Keratinocyte (primary cell): ENCODE data around the gene TBC1D12.

ENCODE experiments used
- EZH2 ChIP-seq: IDR thresholded peaks from one replicate; pipeline ENCODE4 v1.6.1; 2012; ENCODE audit warnings: inconsistent platforms, mild to moderate bottlenecking, low read length, moderate library complexity
- TF ChIP-seq, protein P1 (sequence below), 3 experiments: IDR thresholded peaks in 1 of 3; conservative IDR thresholded peaks in 1 of 3; optimal IDR thresholded peaks in 1 of 3; 2 replicates in 2 of 3; 3 replicates in 1 of 3; pipeline versions ENCODE3 to v1.5.1; 2011; ENCODE audit warnings: low read length in 3 of 3, mild to moderate bottlenecking in 3 of 3, moderate library complexity in 2 of 3, control low read depth in 1 of 3, inconsistent platforms in 1 of 3; ENCODE audit not compliant: insufficient read depth in 2 of 3; ENCODE audit errors: extremely low read depth in 1 of 3

- TF ChIP-seq EZH2: no peak
- TF ChIP-seq, protein P1, sequence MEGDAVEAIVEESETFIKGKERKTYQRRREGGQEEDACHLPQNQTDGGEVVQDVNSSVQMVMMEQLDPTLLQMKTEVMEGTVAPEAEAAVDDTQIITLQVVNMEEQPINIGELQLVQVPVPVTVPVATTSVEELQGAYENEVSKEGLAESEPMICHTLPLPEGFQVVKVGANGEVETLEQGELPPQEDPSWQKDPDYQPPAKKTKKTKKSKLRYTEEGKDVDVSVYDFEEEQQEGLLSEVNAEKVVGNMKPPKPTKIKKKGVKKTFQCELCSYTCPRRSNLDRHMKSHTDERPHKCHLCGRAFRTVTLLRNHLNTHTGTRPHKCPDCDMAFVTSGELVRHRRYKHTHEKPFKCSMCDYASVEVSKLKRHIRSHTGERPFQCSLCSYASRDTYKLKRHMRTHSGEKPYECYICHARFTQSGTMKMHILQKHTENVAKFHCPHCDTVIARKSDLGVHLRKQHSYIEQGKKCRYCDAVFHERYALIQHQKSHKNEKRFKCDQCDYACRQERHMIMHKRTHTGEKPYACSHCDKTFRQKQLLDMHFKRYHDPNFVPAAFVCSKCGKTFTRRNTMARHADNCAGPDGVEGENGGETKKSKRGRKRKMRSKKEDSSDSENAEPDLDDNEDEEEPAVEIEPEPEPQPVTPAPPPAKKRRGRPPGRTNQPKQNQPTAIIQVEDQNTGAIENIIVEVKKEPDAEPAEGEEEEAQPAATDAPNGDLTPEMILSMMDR (optimal IDR thresholded peaks at IDR 0.05 in 1 of 3, IDR thresholded peaks at IDR 0.05 in 1 of 3, conservative IDR thresholded peaks at IDR 0.05 in 1 of 3; ENCODE audit: extremely low read depth in 1 of 3, insufficient read depth in 2 of 3, low read length in 3 of 3): no peak
Observed at GRCh38 chr10:94357193-94357592, 45.1 kb upstream of the TBC1D12 start.
